Activated naive CD4-positive, alpha-beta T cell treated with anti-CD3 and anti-CD28 coated beads for 36 hours (primary cell): Measurements from ENCODE around the gene RAB39A. TPM values are rescaled to one million over a fixed set of nuclear protein-coding genes. Genes with fewer than 3 reads are reported as not detected.

Source experiments
- CTCF ChIA-PET: fragments of 350-600 bp; sonication (Branson Sonifier 250); formaldehyde crosslinking; loops from one replicate; lab custom pipeline; 2021; ENCODE audit warnings: antibody characterized with exemption; lab: Charles Lee
- DNase-seq: peaks from one replicate; pipeline ENCODE4 v3.0.0-alpha.2; 2020
- H3K27ac Mint-ChIP-seq: one replicate; pipeline ENCODE4 v1.8.0; 2021; ENCODE audit warnings: mild to moderate bottlenecking, mixed read lengths
- H3K27me3 Mint-ChIP-seq: one replicate; pipeline ENCODE4 v1.8.0; 2021; ENCODE audit warnings: low read depth, mixed read lengths
- H3K36me3 Mint-ChIP-seq: one replicate; pipeline ENCODE4 v1.8.0; 2021; ENCODE audit warnings: low read depth, mixed read lengths
- H3K4me1 Mint-ChIP-seq: one replicate; pipeline ENCODE4 v1.8.0; 2021; ENCODE audit warnings: low read depth, mixed read lengths
- H3K4me3 Mint-ChIP-seq: one replicate; pipeline ENCODE4 v1.8.0; 2021; ENCODE audit warnings: mild to moderate bottlenecking, moderate library complexity, mixed read lengths
- H3K9me3 Mint-ChIP-seq: one replicate; pipeline ENCODE4 v1.8.0; 2021; ENCODE audit warnings: mixed read lengths
- intact Hi-C: fragments of 100-400 bp; cut with micrococcal nuclease; formaldehyde crosslinking; loops from one replicate; pipeline ENCODE4 v1.15.1; 2023
- total RNA-seq, 2 experiments: library from RNA; stranded (reverse); gene quantifications; one replicate each; pipeline ENCODE4 v1.2.3, GENCODE V29; 2021

The RAB39A gene
- total RNA-seq, 2 experiments from 2014 or later, result not detected

DNA sequence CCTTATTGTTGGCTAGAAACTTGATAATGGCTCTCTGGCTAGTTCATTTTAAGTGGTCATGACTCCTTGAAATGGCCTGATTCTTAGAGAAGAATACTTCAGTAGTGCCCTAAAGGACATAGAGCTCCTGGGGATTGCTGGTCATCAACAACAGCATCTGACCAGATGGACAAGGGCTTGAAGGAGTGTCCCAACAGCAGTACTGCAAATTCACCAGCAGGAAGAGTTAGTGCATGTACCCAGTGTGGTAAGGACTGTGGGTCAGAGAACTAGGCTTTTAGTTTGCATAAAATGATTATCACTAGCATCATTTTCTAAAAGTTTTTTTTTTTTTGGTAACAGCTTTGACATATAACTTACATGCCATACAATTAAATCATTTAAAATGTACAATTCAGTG is 41.0 kb downstream of the RAB39A start:
- Mint-ChIP-seq H3K4me3 (no peak overlapping the region), H3K27ac (no peak overlapping the region)

DNA sequence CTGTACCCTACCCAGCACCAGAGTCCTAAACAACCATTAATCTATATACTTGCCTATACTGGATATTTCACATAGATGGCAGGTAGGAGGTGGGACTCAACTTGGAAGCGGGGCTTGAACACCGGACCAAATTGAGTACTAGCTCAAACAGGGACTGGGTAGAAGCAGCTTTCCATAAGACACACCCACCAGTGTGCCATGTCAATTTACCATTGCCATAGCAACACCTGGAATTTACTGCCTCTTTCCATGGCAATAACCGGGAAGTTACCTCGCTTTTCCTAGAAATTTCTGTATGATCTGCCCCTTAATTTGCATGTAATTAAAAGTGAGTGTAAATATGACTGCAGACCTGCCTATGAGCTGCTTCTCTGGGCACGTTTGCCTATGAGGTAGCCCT is 41.8 kb downstream of the RAB39A start:
- intact Hi-C loops, result no loop called here
- Mint-ChIP-seq H3K9me3 (no peaks in the 10 kb centered on the region), H3K4me3 (no peak overlapping the region), H3K36me3 (no peaks in the 10 kb centered on the region), H3K27ac (no peak overlapping the region), H3K4me1 (no peaks in the 10 kb centered on the region), H3K27me3 (no peaks in the 10 kb centered on the region)
- CTCF ChIA-PET, result interaction anchor here (0.5 to 1.3 kb wide), 2 partner anchors 29 to 39 kb away, joined by 3 to 4 read pairs; partner anchors contain the start of gene CUL5
- DNase-seq, result no peak

More for the DNA sequence above, 41.0 kb downstream of the RAB39A start:
- no peak for DNase-seq
- intact Hi-C loops, result no loop called here
- Mint-ChIP-seq H3K4me1 (no peaks in the 10 kb centered on the region), H3K27me3 (no peaks in the 10 kb centered on the region), H3K9me3 (no peaks in the 10 kb centered on the region), H3K36me3 (no peaks in the 10 kb centered on the region)
- CTCF ChIA-PET, result no interaction called here

DNA sequence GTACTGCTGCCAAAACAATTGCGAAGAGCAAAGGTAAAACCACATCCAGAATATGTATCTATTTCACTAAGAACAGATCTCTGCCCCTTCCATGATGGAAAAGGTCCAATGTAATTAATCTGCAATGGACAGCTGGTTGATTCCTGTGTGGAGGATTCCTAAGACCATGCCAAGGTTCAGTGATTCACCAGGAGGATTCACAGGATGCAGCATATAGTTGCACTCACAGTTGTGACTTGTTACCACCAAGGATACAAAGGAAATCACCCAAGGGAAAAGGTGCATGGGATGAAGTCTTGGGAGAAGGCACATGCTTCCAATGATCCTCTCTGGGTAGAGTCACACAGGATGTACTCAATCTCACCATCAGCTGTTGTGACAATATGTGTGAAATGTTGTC is 45.4 kb downstream of the RAB39A start:
- H3K4me3 Mint-ChIP-seq, result no peak overlapping the region
- H3K4me1 Mint-ChIP-seq, result no peaks in the 10 kb centered on the region
- DNase-seq, result no peak
- intact Hi-C loops, result no loop called here
- no peak overlapping the region for H3K27ac Mint-ChIP-seq
- CTCF ChIA-PET, result interaction anchor here (0.8 kb wide), 1 partner anchor 9 kb away, joined by 3 read pairs; no protein-coding TSS in a partner anchor
- no peaks in the 10 kb centered on the region for H3K36me3 Mint-ChIP-seq
- H3K9me3 Mint-ChIP-seq, result no peaks in the 10 kb centered on the region
- H3K27me3 Mint-ChIP-seq, result no peaks in the 10 kb centered on the region

DNA sequence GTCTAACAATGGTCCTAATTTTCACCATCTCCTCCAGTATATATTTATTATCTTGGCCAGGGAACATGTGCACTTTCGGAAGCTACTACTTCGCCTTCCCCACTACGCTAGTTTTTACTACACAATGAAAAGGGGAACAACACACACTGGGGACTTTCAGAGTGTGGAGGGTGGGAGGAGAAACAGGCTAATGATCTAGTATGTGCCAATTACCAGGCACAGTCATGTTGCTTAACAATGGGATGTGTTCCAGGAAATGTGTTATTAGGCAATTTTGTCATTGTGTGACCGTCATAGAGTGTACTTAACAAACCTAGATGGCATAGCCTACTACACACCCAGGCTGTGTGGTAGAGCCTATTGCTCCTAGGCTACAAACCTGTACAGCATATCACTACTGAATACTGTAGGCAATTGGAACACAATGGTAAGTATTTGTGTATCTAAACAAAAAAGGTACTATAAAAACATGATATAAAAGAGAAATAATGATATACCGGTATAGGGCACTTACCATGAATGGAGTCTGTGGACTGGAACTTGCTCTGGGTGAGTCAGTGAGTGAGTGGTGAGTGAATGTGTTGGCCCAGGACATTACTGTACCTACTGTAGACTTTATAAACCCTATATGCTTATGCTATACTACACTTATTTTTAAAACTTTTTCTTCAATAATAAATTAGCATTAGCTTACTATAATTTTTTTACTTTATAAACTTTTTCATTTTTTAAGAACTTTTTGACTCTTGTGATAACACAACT is 60.3 kb downstream of the RAB39A start:
- Mint-ChIP-seq H3K27me3 (peaks cover 4% of the 10 kb centered on the region), H3K4me3 (no peak overlapping the region), H3K27ac (no peak overlapping the region), H3K4me1 (no peaks in the 10 kb centered on the region), H3K36me3 (no peaks in the 10 kb centered on the region), H3K9me3 (no peaks in the 10 kb centered on the region)
- CTCF ChIA-PET, result no interaction called here
- no peak for DNase-seq
- intact Hi-C loops, result no loop called here

DNA sequence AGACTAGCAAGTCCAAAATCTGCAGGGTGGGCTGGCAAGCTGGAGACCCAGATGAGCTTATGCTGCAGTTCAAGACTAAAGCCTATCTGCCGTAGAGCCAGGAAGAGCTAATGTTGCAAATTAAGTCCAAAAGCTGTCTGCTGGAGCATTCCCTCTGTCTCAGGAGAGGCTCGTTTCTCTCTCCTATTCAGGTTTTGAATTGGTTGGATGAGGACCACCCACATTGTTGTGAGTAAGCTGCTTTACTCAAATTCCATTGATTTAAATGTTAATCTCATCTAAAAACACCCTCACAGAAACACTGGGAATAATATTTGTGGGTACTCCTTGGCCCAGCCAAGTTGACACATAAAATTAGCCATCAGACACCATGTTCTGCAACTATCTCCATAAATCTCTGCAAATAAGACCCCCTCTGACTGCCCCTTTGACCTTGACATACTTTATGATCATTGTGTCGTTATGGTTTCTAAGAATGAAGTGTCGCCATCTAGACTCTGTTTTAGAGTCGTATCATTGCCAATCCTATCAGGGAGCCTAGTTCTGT is 63.7 kb downstream of the RAB39A start:
- peaks cover 7% of the 10 kb centered on the region for H3K27me3 Mint-ChIP-seq
- H3K36me3 Mint-ChIP-seq, result no peaks in the 10 kb centered on the region
- no peaks in the 10 kb centered on the region for H3K9me3 Mint-ChIP-seq
- H3K4me3 Mint-ChIP-seq, result no peak overlapping the region
- CTCF ChIA-PET, result no interaction called here
- DNase-seq, result no peak
- H3K4me1 Mint-ChIP-seq, result no peaks in the 10 kb centered on the region
- no peak overlapping the region for H3K27ac Mint-ChIP-seq
- intact Hi-C loops, result no loop called here

DNA sequence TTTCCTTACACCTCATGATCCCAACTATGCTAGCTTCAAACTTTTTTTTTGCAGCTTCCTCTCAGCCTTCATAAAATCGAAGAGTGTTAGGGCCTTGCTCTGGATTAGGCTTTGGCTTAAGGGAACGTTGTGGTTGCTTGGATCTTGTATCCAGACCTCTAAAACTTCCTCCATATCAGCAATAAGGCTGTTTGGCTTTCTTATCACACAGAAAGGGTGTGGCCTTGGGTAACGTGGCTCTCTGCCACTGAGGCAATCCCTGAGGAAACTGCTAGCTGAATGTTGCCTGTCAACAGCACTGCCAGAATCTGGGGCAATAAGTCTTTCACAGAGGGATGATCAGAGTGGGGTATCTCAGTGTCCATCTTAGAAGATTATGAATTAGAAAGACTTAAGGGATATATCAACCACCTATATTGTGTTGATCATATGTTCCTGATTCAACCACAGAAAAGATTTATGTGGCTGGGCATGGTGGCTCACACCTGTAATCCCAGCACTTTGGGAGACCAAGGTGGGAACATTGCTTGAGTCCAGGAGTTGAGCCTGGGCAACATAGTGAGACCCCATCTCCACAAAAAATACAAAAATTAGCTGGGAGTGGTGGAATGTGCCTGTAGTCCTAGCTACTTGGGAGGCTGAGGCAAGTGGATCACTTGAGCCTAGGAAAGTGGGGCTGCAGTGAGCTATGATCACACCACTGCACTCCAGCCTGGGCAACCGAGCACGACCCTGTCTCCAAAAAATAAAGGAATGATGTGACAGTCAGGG is 67.9 kb downstream of the RAB39A start:
- Mint-ChIP-seq H3K9me3 (no peaks in the 10 kb centered on the region), H3K27me3 (peaks cover 6% of the 10 kb centered on the region), H3K27ac (no peak overlapping the region), H3K4me3 (no peak overlapping the region), H3K36me3 (no peaks in the 10 kb centered on the region), H3K4me1 (no peaks in the 10 kb centered on the region)
- intact Hi-C loops, result no loop called here
- no peak for DNase-seq
- CTCF ChIA-PET, result interaction anchor here (0.6 to 1.6 kb wide), 2 partner anchors 12 to 13 kb away, joined by 3 to 6 read pairs; partner anchors contain the start of gene CUL5

DNA sequence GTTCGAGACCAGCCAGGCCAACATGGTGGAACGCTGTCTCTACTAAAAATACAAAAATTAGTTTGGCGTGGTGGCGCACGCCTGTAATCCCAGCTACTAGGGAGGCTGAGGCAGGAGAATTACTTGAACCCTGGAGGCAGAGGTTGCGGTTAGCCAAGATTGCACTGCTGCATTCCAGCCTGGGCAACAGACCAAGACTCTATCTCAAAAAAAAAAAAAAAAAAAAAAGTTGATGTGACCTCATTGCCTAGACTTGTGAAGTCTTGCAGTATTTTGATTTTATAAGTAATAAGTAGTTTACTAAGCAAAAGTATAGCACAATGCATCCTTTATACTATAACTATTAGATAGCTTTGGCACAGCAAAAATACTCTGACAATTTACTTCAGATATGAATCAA is 70.5 kb downstream of the RAB39A start:
- Mint-ChIP-seq H3K27ac (no peak overlapping the region), H3K4me3 (no peak overlapping the region), H3K36me3 (no peaks in the 10 kb centered on the region), H3K27me3 (peaks cover 3% of the 10 kb centered on the region), H3K9me3 (no peaks in the 10 kb centered on the region), H3K4me1 (no peaks in the 10 kb centered on the region)
- DNase-seq, result no peak
- CTCF ChIA-PET, result interaction anchor here (1.5 kb wide), 1 partner anchor 28 kb away, joined by 4 read pairs; no protein-coding TSS in a partner anchor
- intact Hi-C loops, result loop anchor here (1.0 kb wide), 1 partner anchor 650 kb away; no protein-coding TSS in a partner anchor

DNA sequence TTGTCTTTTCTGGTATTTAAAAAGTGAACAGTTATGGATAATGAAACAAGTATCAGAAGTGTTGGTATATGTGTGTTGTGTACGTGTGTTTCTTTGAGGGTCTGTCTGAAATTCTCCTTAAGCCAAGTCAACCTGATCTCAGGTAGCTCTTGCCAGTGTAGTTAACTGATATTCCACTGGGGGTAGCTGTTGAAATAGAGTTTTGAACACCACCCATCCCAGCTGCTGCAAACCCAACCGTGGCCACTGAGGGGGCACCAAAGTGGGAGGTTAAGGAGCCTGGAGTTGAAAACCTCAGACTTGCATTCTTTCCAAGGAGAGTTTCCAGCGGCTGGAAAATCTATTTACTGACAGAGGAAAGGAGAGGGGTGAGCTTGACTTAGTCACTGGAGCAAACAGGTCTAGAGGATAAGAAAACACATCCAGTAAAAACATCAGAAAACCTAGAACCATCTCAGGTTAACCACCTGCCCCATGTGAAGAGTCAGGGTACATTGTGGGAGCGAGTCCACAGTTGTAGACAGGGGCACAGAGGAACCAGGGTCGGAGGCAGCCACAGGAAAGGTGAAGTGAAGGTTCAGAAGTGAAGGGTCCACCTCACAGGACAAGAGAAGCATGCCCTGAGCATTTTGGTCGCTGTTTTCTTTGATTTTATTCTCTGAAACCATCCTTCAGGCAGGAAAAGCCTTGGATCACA is 71.7 kb downstream of the RAB39A start:
- H3K27me3 Mint-ChIP-seq, result peaks cover 3% of the 10 kb centered on the region

DNA sequence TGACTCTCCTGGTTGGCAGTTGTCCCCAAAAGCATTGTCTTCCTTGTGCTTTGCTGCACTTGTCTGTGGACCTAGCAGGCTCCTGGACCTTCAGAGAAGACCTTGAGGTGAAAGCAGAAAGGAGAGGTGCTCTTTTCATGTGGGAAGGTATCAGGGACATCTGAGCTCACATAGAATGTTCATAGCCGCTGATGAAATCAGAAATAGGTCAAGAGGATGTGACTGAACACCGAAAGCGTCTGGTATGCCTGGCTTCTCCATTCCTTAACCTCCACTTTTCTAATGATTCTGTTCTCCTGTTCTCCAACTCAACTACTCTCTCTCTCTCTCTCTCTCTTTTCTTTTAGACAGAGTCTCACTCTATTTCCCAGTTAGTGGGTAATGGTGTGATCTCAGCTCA is 74.2 kb downstream of the RAB39A start:
- no peak for DNase-seq
- Mint-ChIP-seq H3K4me1 (no peaks in the 10 kb centered on the region), H3K27me3 (no peaks in the 10 kb centered on the region), H3K9me3 (no peaks in the 10 kb centered on the region), H3K27ac (no peak overlapping the region), H3K4me3 (no peak overlapping the region), H3K36me3 (no peaks in the 10 kb centered on the region)
- intact Hi-C loops, result no loop called here
- CTCF ChIA-PET, result interaction anchor here (1.1 kb wide), 1 partner anchor 11 kb away, joined by 3 read pairs; no protein-coding TSS in a partner anchor

More for the DNA sequence above, 71.7 kb downstream of the RAB39A start:
- Mint-ChIP-seq H3K9me3 (no peaks in the 10 kb centered on the region), H3K27ac (no peak overlapping the region), H3K36me3 (no peaks in the 10 kb centered on the region), H3K4me3 (no peak overlapping the region), H3K4me1 (no peaks in the 10 kb centered on the region)
- CTCF ChIA-PET, result interaction anchor here (0.7 to 1.8 kb wide), 5 partner anchors 9 to 259 kb away, joined by 3 to 6 read pairs (median 3); partner anchors contain the start of gene CUL5
- DNase-seq, result peak; percentile 42
- intact Hi-C loops, result loop anchor here (1.0 kb wide), 1 partner anchor 648 kb away; no protein-coding TSS in a partner anchor

DNA sequence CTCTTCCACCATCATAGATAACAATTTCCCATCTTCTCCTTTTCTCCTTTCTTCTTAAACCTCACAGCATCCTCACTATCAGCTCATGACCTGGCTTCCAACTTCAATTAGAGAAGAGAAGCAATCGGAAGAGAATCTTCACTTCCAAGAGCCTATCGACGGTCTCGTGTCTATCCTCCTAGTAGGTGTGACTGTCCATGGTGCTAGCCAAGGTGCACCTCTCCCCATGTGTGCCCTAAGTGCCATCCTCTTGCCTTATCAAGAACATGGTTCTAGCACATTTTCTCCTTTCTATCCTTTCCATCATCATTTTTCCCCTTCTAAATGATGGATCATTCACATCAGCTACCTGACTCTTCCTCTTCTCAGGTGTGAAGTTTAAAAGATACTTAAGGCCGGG is 75.4 kb downstream of the RAB39A start:
- peaks cover 2% of the 10 kb centered on the region for H3K4me1 Mint-ChIP-seq
- intact Hi-C loops, result no loop called here
- no peaks in the 10 kb centered on the region for H3K9me3 Mint-ChIP-seq
- no peak for DNase-seq
- CTCF ChIA-PET, result interaction anchor here (0.6 to 1.1 kb wide), 2 partner anchors 9 to 10 kb away, joined by 3 read pairs; no protein-coding TSS in a partner anchor
- no peak overlapping the region for H3K4me3 Mint-ChIP-seq
- no peaks in the 10 kb centered on the region for H3K27me3 Mint-ChIP-seq
- H3K36me3 Mint-ChIP-seq, result no peaks in the 10 kb centered on the region
- no peak overlapping the region for H3K27ac Mint-ChIP-seq

DNA sequence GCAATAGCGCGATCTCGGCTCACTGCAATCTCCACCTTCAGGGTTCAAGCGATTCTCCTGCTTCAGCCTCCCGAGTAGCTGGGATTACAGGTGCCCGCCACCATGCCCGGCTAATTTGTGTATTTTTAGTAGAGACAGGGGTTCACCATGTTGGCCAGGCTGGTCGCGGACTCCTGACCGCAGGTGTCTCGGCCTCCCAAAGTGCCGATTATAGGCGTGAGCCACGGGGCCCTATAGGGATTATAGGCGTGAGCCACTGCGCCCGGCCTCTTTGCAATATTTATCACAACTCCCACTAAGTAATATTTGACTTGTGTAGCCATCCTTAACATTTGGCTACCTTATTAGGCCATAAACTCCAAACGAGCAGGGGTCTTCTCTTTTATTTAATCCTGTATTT is 79.6 kb downstream of the RAB39A start:
- intact Hi-C loops, result loop anchor here (1.0 to 5.0 kb wide), 12 partner anchors 63 to 654 kb away; partner anchors contain the start of genes ACAT1, ALKBH8, ATM and C11orf65

More for the DNA sequence above, 79.6 kb downstream of the RAB39A start:
- Mint-ChIP-seq H3K27ac (no peak overlapping the region), H3K36me3 (peaks cover 1% of the 10 kb centered on the region), H3K9me3 (no peaks in the 10 kb centered on the region), H3K4me3 (no peak overlapping the region), H3K4me1 (peaks cover 15% of the 10 kb centered on the region), H3K27me3 (no peaks in the 10 kb centered on the region)
- DNase-seq, result no peak
- CTCF ChIA-PET, result interaction anchor here (0.6 to 1.6 kb wide), 3 partner anchors 8 to 60 kb away, joined by 5 to 6 read pairs (median 6); no protein-coding TSS in a partner anchor
